Measurements from ENCODE around the gene CNN2. TPM values are rescaled to one million over a fixed set of nuclear protein-coding genes. Genes with fewer than 3 reads are reported as not detected.

Gene CNN2
- total and polyA plus RNA-seq, 2 of the 13 experiments (the other 11 are each of a cell fraction or from before 2014, with no cell fraction given) = 63.6 to 70.0 TPM

GRCh38 chr19:1046836-1047695 lies 20.7 kb downstream of the CNN2 start:
- Histone ChIP-seq H3K36me3 (replicated peaks in 1 of 2; ENCODE audit: control insufficient read depth in 1 of 2, insufficient read depth in 2 of 2, low read length in 2 of 2) (no peaks in the 10 kb centered on the region), H3K27me3 (ENCODE audit: control insufficient read depth in 1 of 2, insufficient read depth in 2 of 2, low read length in 2 of 2) (no peaks in the 10 kb centered on the region), H2AFZ (ENCODE audit: low read length) (no peak overlapping the region), H3K79me2 (ENCODE audit: insufficient read depth, low read length) (no peaks in the 10 kb centered on the region), H3K9me3 (ENCODE audit: low read length) (no peaks in the 10 kb centered on the region), H3K4me2 (ENCODE audit: low read depth, low read length) (no peak overlapping the region), H3K4me3 (replicated peaks in 1 of 3; ENCODE audit: insufficient read depth in 1 of 3, low read depth in 2 of 3, low read length in 3 of 3) (no peak overlapping the region), H3K9ac (ENCODE audit: insufficient read depth, low read depth, low read length) (no peak overlapping the region), H3K4me1 (ENCODE audit: insufficient read depth, low read length) (peaks cover 42% of the 10 kb centered on the region), H4K20me1 (ENCODE audit: insufficient read depth, low read length) (no peaks in the 10 kb centered on the region), H3K27ac (ENCODE audit: extremely low read length, insufficient read depth, low read length) (peak overlapping the region; percentile 42)
- no TSS peak for BruUV-seq (replicated peaks)
- FAIRE-seq = no peak
- intact Hi-C loops (cut with micrococcal nuclease; ENCODE audit: unreplicated experiment) = no loop called here
- no peak for ATAC-seq
- no peak for DNase-seq (ENCODE audit: low spot score)
- 98% methylated on average over 39 of the region's 77 CpGs for WGBS (ENCODE audit: low lambda C conversion rate)
- CTCF ChIA-PET (ENCODE audit: low intra/inter-chr PET ratio, low total read pairs) = no interaction called here
- POLR2A ChIA-PET = interaction anchor here (2.6 kb wide), 1 partner anchor 20 kb away, joined by 18 read pairs; the partner anchor contains the start of gene CNN2
- in situ Hi-C loops (cut with HindIII; ENCODE audit: extremely low pct_ligation_motif_present, low pct_unique_long_range_greater_than_20kb) = no loop called here
- TF ChIP-seq TEAD2 (CRISPR knock-in tag; IDR thresholded peaks at IDR 0.05) (no peak), NFE2L2 (IDR thresholded peaks at IDR 0.05; ENCODE audit: low read length) (no peak), ZIK1 (CRISPR knock-in tag; IDR thresholded peaks at IDR 0.05; ENCODE audit: borderline replicate concordance, low read depth) (no peak), ZNF10 (CRISPR knock-in tag; IDR thresholded peaks at IDR 0.05; ENCODE audit: borderline replicate concordance, low read depth) (no peak), ZBTB33 (CRISPR knock-in tag; IDR thresholded peaks at IDR 0.05) (peak; percentile 85), MXD4 (CRISPR knock-in tag; IDR thresholded peaks at IDR 0.05) (no peak), ZNF629 (CRISPR knock-in tag; conservative IDR thresholded peaks at IDR 0.05) (peak; percentile 97), ATRX (CRISPR knock-in tag; IDR thresholded peaks at IDR 0.05; ENCODE audit: borderline replicate concordance) (no peak), TARDBP (CRISPR knock-in tag; IDR thresholded peaks at IDR 0.05) (no peak), ZBTB38 (CRISPR knock-in tag; IDR thresholded peaks at IDR 0.05) (peak; percentile 76), U2AF2 (IDR thresholded peaks at IDR 0.05; ENCODE audit: low read depth, low read length) (no peak), YEATS4 (CRISPR knock-in tag; IDR thresholded peaks at IDR 0.05; ENCODE audit: borderline replicate concordance) (peak; percentile 10; the same call in 1 of the 2 replicates), ZFP62 (CRISPR knock-in tag; IDR thresholded peaks at IDR 0.05) (no peak), SAFB2 (CRISPR knock-in tag; IDR thresholded peaks at IDR 0.05; ENCODE audit: borderline replicate concordance, low read depth) (no peak)
- TF ChIP-seq, protein P1, sequence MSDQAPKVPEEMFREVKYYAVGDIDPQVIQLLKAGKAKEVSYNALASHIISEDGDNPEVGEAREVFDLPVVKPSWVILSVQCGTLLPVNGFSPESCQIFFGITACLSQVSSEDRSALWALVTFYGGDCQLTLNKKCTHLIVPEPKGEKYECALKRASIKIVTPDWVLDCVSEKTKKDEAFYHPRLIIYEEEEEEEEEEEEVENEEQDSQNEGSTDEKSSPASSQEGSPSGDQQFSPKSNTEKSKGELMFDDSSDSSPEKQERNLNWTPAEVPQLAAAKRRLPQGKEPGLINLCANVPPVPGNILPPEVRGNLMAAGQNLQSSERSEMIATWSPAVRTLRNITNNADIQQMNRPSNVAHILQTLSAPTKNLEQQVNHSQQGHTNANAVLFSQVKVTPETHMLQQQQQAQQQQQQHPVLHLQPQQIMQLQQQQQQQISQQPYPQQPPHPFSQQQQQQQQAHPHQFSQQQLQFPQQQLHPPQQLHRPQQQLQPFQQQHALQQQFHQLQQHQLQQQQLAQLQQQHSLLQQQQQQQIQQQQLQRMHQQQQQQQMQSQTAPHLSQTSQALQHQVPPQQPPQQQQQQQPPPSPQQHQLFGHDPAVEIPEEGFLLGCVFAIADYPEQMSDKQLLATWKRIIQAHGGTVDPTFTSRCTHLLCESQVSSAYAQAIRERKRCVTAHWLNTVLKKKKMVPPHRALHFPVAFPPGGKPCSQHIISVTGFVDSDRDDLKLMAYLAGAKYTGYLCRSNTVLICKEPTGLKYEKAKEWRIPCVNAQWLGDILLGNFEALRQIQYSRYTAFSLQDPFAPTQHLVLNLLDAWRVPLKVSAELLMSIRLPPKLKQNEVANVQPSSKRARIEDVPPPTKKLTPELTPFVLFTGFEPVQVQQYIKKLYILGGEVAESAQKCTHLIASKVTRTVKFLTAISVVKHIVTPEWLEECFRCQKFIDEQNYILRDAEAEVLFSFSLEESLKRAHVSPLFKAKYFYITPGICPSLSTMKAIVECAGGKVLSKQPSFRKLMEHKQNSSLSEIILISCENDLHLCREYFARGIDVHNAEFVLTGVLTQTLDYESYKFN (CRISPR knock-in tag; conservative IDR thresholded peaks at IDR 0.05) = no peak

Measured in HepG2 (cell line).